Glomerular endothelial cell (primary cell): ENCODE data around the gene RIN2. TPM values are rescaled to one million over a fixed set of nuclear protein-coding genes. Genes with fewer than 3 reads are reported as not detected.

ENCODE experiments used
- DNase-seq: peaks from one replicate; pipeline ENCODE4 v3.0.0-alpha.2; 2011; ENCODE audit warnings: low read depth, low spot score; ENCODE audit errors: extremely low read depth
- total RNA-seq: library from RNA; depleted of rRNA; stranded (reverse); fragments of >200 nt; gene quantifications from 2 replicates; pipeline ENCODE4 v1.2.3, GENCODE V29; 2015

RIN2 gene
- total RNA-seq: 131 and 143 TPM in 2 replicates

GRCh38 chr20:19758133-19758500 is at the start of gene RIN2:
RIN2 (plus strand) TSS chr20:19758258; CDS start chr20:19889602, 131,344 bp downstream.
- DNase-seq: no peak

- no peak for DNase-seq
These were observed 48.3 kb upstream of the RIN2 start for GRCh38 chr20:19709635-19710335.

- no peak for DNase-seq
These were observed 47.5 kb upstream of the RIN2 start for GRCh38 chr20:19710336-19711120.

- no peak for DNase-seq
These were observed 46.9 kb upstream of the RIN2 start for GRCh38 chr20:19711126-19711525.

- DNase-seq: no peak
These were observed 45.3 kb upstream of the RIN2 start for GRCh38 chr20:19712721-19713260.

- DNase-seq: no peak
These were observed 44.1 kb upstream of the RIN2 start for GRCh38 chr20:19713822-19714578.

GRCh38 chr20:19714579-19714840 is 43.5 kb upstream of the RIN2 start:
- no peak for DNase-seq

GRCh38 chr20:19715986-19716385 is 42.1 kb upstream of the RIN2 start:
- DNase-seq: no peak

- DNase-seq: no peak
These were observed 39.2 kb upstream of the RIN2 start for GRCh38 chr20:19718880-19719279.

- no peak for DNase-seq
These were observed 37.1 kb upstream of the RIN2 start for GRCh38 chr20:19720991-19721390.

GRCh38 chr20:19723051-19723450 is 35.0 kb upstream of the RIN2 start:
- DNase-seq: no peak

- no peak for DNase-seq
These were observed 34.1 kb upstream of the RIN2 start for GRCh38 chr20:19723813-19724430.

- no peak for DNase-seq
These were observed 32.7 kb upstream of the RIN2 start for GRCh38 chr20:19725373-19725772.

GRCh38 chr20:19725814-19726525 is 32.1 kb upstream of the RIN2 start:
- no peak for DNase-seq

GRCh38 chr20:19727251-19727847 is 30.7 kb upstream of the RIN2 start:
- DNase-seq: no peak

- DNase-seq: no peak
These were observed 28.4 kb upstream of the RIN2 start for GRCh38 chr20:19729672-19730071.

GRCh38 chr20:19730706-19731105 is 27.4 kb upstream of the RIN2 start:
- DNase-seq: no peak

GRCh38 chr20:19734811-19735210 is 23.2 kb upstream of the RIN2 start:
- DNase-seq: no peak

GRCh38 chr20:19735446-19735845 is 22.6 kb upstream of the RIN2 start:
- peak; percentile 47 for DNase-seq

- no peak for DNase-seq
These were observed 21.0 kb upstream of the RIN2 start for GRCh38 chr20:19737025-19737424.
